Activated CD4-positive, alpha-beta T cell treated with anti-CD3 and anti-CD28 coated beads, Interleukin-10, Interleukin-2, amounts not matched to agents 100 ng/mL and 50 ng/mL, durations not matched to agents 16 hours and 8 hours (primary cell): ENCODE results near the gene CINP.

Experiments used
- DNase-seq: peaks from one replicate; pipeline ENCODE4 v3.0.0-alpha.2; 2020

Gene CINP

DNA sequence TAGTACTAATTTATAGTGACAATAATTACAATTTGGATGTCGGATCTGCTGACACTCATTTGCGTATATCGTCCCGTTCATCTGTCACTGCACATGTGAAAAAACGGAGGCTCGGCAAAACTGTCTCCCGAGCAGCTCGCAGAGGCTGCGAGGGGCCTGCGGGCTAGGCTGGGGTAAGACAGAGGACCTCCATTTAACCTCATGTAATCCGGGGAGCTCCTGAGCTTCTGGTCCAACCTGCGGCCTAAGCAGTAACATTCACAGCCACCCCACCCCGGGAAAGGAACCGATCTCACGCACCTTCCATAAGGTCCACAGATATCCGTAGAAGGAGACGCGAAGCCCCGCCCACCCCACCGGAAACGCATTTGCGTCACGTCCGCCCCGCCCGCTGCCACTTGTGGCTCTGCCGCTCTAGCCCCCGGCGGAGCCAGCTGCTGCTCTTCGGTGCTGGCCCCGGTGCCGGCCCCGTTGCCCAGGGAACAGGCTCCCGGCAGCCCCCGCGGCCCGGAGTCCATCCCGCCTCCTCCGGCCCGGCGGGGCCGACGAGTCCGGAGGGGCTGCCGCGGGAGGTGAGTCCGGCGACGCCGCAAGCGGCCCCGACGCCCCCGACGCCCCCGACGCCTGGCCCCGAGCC, at the start of gene CINP, which contains the start of gene TECPR2:
TSS of gene CINP (minus strand) at position 346 of the 637 bp plus-strand sequence. CDS start at position 307, 39 bp downstream.
TSS of gene TECPR2 (plus strand) at position 397 of the 637 bp plus-strand sequence. CDS start 13,781 bp downstream, outside the sequence.
- DNase-seq: peak; percentile 96

DNA sequence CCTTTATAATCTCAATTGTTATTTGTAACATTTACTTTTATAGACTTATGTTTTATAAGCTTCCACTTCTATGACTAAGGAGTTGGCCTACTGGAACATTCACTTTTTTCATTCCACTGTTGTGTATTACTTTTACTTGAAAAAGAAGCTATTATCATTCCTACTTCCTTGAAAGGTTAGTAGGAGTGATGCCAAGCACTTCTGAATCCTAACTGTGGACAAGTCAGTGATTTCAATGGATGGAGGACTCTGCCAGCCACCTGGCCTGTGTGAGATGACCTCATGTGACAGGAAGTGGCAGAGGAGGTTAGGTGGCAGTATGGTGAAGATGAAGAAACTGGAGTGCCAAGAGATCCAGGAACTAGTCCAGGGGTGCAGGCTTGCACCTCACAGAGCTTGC, 46.0 kb upstream of the CINP start:
- DNase-seq: peak; percentile 17

GRCh38 chr14:102407258-102407657, 44.6 kb upstream of the CINP start:
- DNase-seq: no peak

GRCh38 chr14:102403028-102403427, 40.3 kb upstream of the CINP start:
- DNase-seq: no peak

GRCh38 chr14:102396521-102396920, 33.8 kb upstream of the CINP start:
- DNase-seq: no peak

DNA sequence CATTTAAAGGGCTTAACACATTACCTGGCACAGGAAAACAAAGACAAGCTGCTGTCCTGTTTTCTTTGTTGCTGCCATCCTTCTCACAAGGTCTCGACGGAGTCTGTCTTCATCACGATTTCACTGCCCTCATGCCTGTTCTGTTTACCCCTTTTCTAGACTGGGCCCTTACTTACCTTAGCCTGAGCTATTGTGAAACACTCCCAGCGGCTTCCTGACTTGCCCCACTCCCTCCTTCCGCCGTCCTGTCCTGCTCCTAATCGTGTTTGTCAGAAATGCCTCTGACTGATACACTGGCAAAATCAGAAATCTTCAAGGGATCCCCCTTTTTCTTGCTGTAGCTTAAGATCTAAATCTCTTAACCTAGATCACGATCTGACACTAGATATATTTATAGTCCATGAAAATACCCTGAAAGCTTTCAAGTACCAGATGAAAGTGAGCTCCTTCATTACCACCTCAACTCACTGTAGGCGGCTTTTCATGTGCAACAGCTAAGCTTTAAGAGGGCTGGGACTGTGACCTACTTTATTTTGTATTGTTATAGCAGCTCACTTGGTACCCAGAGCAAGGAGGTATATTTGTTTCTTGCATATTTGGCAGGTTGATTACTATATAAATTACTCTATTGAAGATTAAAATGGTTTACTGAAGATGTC, 32.2 kb upstream of the CINP start:
- no peak for DNase-seq

- no peak for DNase-seq
Observed at GRCh38 chr14:102392506-102392905, 29.8 kb upstream of the CINP start.

GRCh38 chr14:102390064-102390855, 27.6 kb upstream of the CINP start:
- no peak for DNase-seq

DNA sequence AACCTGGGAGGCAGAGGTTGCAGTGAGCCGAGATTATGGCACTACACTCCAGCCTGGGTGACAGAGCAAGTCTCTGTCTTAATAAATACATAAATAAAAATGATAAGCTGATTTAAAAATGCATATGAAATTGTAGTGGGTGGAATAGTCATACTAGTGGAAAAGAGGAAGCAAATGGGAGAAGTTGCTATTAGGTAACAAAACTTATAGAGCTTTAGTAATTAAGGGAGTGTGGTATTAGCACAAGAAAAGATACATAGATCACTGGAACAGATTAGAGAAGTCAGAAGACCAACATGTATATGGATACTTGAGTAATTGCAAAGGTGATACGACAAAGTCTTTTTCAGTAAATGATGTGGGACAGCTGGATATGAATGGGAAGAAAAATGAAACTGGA, 26.6 kb upstream of the CINP start:
- no peak for DNase-seq

GRCh38 chr14:102387086-102387485, 24.4 kb upstream of the CINP start:
- DNase-seq: no peak

DNA sequence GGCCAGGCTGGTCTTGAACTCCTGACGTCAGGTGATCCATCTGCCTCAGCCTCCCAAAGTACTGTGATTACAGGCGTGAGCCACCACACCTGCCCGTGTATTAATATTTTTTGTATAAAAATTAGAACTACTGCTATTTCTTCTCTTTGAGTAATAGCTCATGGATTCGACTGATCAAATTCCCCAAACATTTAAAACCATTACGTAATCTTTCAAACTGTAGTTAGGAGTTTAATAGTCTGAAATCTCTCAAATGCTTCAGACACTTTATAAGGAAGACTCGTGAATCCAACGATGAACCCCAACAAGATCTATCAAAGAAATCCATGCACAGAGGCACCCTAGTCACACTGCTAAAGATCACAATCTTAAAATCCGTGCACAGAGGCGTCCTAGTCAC, 16.1 kb upstream of the CINP start:
- DNase-seq: no peak

- no peak for DNase-seq
Observed at GRCh38 chr14:102377696-102378095, 15.0 kb upstream of the CINP start.

DNA sequence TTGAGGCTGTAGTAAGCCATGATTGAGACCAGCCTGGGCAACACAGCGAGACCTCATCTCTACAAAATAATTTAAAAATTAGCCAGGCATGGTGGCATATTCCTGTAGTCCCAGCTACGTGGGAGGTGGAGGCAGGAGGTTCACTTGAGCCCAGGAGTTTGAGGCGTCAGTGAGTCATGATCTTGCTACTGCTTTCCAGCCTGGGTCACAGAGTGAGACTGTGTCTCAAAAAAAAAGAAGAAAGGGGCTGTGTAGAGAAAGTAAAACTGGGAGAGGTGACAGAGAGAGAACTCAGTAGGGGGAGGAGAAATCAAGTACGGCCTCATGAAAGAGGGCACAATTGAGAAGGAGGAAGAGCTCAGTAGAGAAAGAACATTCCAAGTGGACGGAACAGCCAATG, 12.4 kb upstream of the CINP start:
- DNase-seq: peak; percentile 11

- DNase-seq: no peak
Observed at GRCh38 chr14:102374264-102374663, 11.6 kb upstream of the CINP start.

GRCh38 chr14:102373110-102373509, 10.4 kb upstream of the CINP start:
- no peak for DNase-seq

DNA sequence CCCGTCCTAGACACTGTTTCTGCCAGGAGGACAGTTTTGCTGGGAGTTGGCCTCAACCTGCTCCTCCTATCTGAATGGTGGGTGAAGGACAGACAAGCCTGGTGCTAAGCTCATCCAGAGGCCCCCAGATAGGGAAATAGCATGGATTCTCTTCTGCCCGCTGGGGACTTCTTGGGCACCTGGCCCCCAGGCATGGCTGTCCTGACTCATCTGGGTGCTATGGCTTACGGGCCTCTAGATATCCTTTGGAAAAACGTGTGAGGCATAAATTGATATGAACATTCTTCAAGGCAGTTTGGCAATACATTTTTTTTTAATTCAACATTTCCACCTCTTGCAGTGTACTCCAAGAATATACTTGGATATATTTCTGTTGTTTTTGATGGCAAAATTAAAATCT, 8.7 kb upstream of the CINP start:
- DNase-seq: no peak

GRCh38 chr14:102370305-102370809, 7.7 kb upstream of the CINP start:
- no peak for DNase-seq

GRCh38 chr14:102363182-102363943, 673 bp upstream of the CINP start:
- peak; percentile 26 for DNase-seq

GRCh38 chr14:102362084-102362483, 606 bp downstream of the CINP start:
- DNase-seq: peak; percentile 78

GRCh38 chr14:102360388-102360787, 2.3 kb downstream of the CINP start:
- DNase-seq: no peak

- DNase-seq: no peak
Observed at GRCh38 chr14:102359341-102359740, 3.3 kb downstream of the CINP start.

GRCh38 chr14:102356280-102356679, 6.4 kb downstream of the CINP start:
- no peak for DNase-seq

GRCh38 chr14:102353126-102353619, 9.5 kb downstream of the CINP start:
- DNase-seq: no peak
